ENCODE results near the gene CTDP1. TPM values are rescaled to one million over a fixed set of nuclear protein-coding genes. Genes with fewer than 3 reads are reported as not detected.

The CTDP1 gene
- total RNA-seq, 1 donor from 2014 or later: 29.1 TPM

- intact Hi-C loops (cut with micrococcal nuclease): loop anchor here (10.0 kb wide), 1 partner anchor 164 kb away; the partner anchor contains the start of gene SLC66A2
Observed at GRCh38 chr18:79790996-79791972, 111.7 kb downstream of the CTDP1 start.

- intact Hi-C loops (cut with micrococcal nuclease): loop anchor here (10.0 kb wide), 1 partner anchor 162 kb away; the partner anchor contains the start of gene SLC66A2
Observed at GRCh38 chr18:79792096-79792987, 112.7 kb downstream of the CTDP1 start.

GRCh38 chr18:79792988-79793355, 113.4 kb downstream of the CTDP1 start:
- intact Hi-C loops (cut with micrococcal nuclease): loop anchor here (10.0 kb wide), 1 partner anchor 162 kb away; the partner anchor contains the start of gene SLC66A2

- intact Hi-C loops (cut with micrococcal nuclease): loop anchor here (10.0 kb wide), 1 partner anchor 160 kb away; the partner anchor contains the start of gene SLC66A2
Observed at GRCh38 chr18:79794846-79795245, 115.2 kb downstream of the CTDP1 start.

- intact Hi-C loops (cut with micrococcal nuclease): loop anchor here (10.0 kb wide), 1 partner anchor 159 kb away; the partner anchor contains the start of gene SLC66A2
Observed at GRCh38 chr18:79795446-79795845, 115.8 kb downstream of the CTDP1 start.

- intact Hi-C loops (cut with micrococcal nuclease): loop anchor here (10.0 kb wide), 1 partner anchor 159 kb away; the partner anchor contains the start of gene SLC66A2
Observed at GRCh38 chr18:79796016-79796415, 116.4 kb downstream of the CTDP1 start.

GRCh38 chr18:79796531-79797405, 117.2 kb downstream of the CTDP1 start:
- intact Hi-C loops (cut with micrococcal nuclease): loop anchor here (10.0 kb wide), 1 partner anchor 158 kb away; the partner anchor contains the start of gene SLC66A2

GRCh38 chr18:79797518-79798345, 118.1 kb downstream of the CTDP1 start, which contains the start of gene KCNG2:
Gene KCNG2 (plus strand): TSS chr18:79797938. CDS start chr18:79863668, 65,730 bp downstream.
- intact Hi-C loops (cut with micrococcal nuclease): loop anchor here (10.0 kb wide), 1 partner anchor 157 kb away; the partner anchor contains the start of gene SLC66A2

GRCh38 chr18:79798346-79798998, 118.9 kb downstream of the CTDP1 start:
- intact Hi-C loops (cut with micrococcal nuclease): loop anchor here (10.0 kb wide), 1 partner anchor 156 kb away; the partner anchor contains the start of gene SLC66A2

- intact Hi-C loops (cut with micrococcal nuclease): loop anchor here (10.0 kb wide), 1 partner anchor 156 kb away; the partner anchor contains the start of gene SLC66A2
Observed at GRCh38 chr18:79798999-79799370, 119.4 kb downstream of the CTDP1 start.

GRCh38 chr18:79799619-79800370, 120.2 kb downstream of the CTDP1 start:
- intact Hi-C loops (cut with micrococcal nuclease): loop anchor here (10.0 kb wide), 1 partner anchor 155 kb away; the partner anchor contains the start of gene SLC66A2

- intact Hi-C loops (cut with micrococcal nuclease): no loop called here
Observed at GRCh38 chr18:79800371-79801180, 121.0 kb downstream of the CTDP1 start.

GRCh38 chr18:79801217-79801616, 121.6 kb downstream of the CTDP1 start:
- intact Hi-C loops (cut with micrococcal nuclease): no loop called here

GRCh38 chr18:79801641-79802040, 122.0 kb downstream of the CTDP1 start:
- intact Hi-C loops (cut with micrococcal nuclease): no loop called here

GRCh38 chr18:79802298-79802697, 122.7 kb downstream of the CTDP1 start:
- intact Hi-C loops (cut with micrococcal nuclease): no loop called here

- intact Hi-C loops (cut with micrococcal nuclease): no loop called here
Observed at GRCh38 chr18:79803611-79804051, 124.0 kb downstream of the CTDP1 start.

Measured in T-helper 2 cell treated with Interferon-gamma antibody and Interleukin-4, amounts not matched to agents 100 ng/mL and 5 ng/mL, for 36 hours (primary cell).